DND-41 (cell line): ENCODE results near the gene MRPL14.

ENCODE experiments used
- CTCF ChIP-seq: IDR thresholded peaks from 2 replicates; pipeline ENCODE4 v1.5.1; 2012; ENCODE audit warnings: borderline replicate concordance, low read length, moderate library complexity, mild to moderate bottlenecking; ENCODE audit not compliant: poor library complexity, severe bottlenecking; ENCODE audit errors: extremely low read depth
- EZH2 ChIP-seq: IDR thresholded peaks from 3 replicates; pipeline ENCODE4 v1.6.1; 2012; ENCODE audit warnings: borderline replicate concordance, low read depth, mild to moderate bottlenecking, moderate library complexity, low read length, inconsistent platforms; ENCODE audit not compliant: severe bottlenecking

GRCh38 chr6:44071670-44072451 is 55.4 kb downstream of the MRPL14 start:
- no peak for TF ChIP-seq CTCF
- no peak for TF ChIP-seq EZH2
